ENCODE measurements around the gene TUBA3C. TPM values are rescaled to one million over a fixed set of nuclear protein-coding genes. Genes with fewer than 3 reads are reported as not detected.

The TUBA3C gene
- total RNA-seq, 1 donor from 2014 or later, result not detected

GRCh38 chr13:19150226-19150625, 31.4 kb downstream of the TUBA3C start:
- TF ChIP-seq CTCF (conservative IDR thresholded peaks at IDR 0.05), result no peak
- no peaks in the 10 kb centered on the region for H3K36me3 Mint-ChIP-seq
- DNase-seq (ENCODE audit: extremely low spot score, unreplicated experiment), result no peak
- no peaks in the 10 kb centered on the region for H3K27me3 Mint-ChIP-seq
- no peak overlapping the region for H3K4me3 Mint-ChIP-seq
- H3K27ac Mint-ChIP-seq, result no peak overlapping the region
- H3K4me1 Mint-ChIP-seq (ENCODE audit: unreplicated experiment), result no peaks in the 10 kb centered on the region
- peaks cover 9% of the 10 kb centered on the region for H3K9me3 Mint-ChIP-seq

GRCh38 chr13:19148561-19148960, 33.1 kb downstream of the TUBA3C start:
- H3K9me3 Mint-ChIP-seq, result peaks cover 13% of the 10 kb centered on the region
- no peak for DNase-seq (ENCODE audit: extremely low spot score, unreplicated experiment)
- no peaks in the 10 kb centered on the region for H3K27me3 Mint-ChIP-seq
- no peak overlapping the region for H3K4me3 Mint-ChIP-seq
- H3K36me3 Mint-ChIP-seq, result no peaks in the 10 kb centered on the region
- H3K27ac Mint-ChIP-seq, result no peak overlapping the region
- no peaks in the 10 kb centered on the region for H3K4me1 Mint-ChIP-seq (ENCODE audit: unreplicated experiment)
- no peak for TF ChIP-seq CTCF (conservative IDR thresholded peaks at IDR 0.05)
